COLO668 (cell line): ENCODE measurements around the gene RAB3D.
"Not testable (repeated sequence)": the region's sequence is repeated elsewhere in the genome, so short reads cannot be mapped to it uniquely, and the experiment has no call there.

Experiments
- DNase-seq: peaks from one replicate; lab custom pipeline; 2025; ENCODE audit not compliant: unreplicated experiment; lab: John Stamatoyannopoulos, UW

RAB3D gene

DNA sequence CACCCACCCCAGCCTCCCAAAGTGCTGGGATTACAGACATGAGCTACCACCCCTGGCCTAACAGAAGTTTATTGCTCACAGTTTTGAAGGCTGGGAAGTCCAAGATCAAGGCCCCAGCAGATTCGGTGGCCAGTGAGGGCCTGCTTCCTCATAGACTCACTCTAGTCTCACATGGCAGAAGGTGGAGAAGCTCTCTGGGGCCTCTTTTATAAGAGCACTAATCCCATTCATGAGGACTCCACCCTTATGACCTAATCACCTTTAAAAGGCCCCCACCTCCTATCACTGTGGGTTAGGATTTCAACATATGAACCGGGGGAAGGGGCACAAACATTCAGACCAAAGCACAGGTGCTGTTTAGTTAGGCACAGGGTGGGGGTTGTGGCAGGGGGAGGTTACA lies 28.1 kb upstream of the RAB3D start:
- DNase-seq: no peak

DNA sequence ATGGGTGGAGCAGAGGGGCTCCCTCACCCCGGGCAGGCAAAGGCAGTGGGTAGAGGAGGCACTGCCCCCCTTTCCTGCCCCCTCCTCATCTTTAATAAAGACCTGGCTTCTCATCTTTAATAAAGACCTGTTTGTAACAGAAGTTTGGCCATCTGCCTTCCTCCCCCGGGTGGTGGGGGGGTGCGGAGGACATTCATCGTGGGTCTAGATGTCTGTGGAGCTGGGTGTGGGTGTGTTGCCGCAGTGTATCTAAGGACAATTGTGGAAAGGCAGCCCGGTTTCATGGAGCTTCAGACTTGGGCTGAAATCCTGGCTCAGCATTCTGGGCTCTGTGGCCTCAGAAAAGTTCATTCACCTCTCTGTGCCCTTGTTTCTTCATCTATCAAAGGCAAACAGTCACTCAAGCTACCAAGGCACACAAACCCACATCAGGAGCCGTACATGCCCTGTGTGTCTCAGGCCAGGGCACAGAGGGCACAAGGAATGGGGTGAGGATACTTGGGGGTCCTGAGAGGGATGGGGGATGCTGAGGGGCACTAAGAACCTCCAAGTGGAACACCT lies 26.2 kb upstream of the RAB3D start:
- no peak for DNase-seq

DNA sequence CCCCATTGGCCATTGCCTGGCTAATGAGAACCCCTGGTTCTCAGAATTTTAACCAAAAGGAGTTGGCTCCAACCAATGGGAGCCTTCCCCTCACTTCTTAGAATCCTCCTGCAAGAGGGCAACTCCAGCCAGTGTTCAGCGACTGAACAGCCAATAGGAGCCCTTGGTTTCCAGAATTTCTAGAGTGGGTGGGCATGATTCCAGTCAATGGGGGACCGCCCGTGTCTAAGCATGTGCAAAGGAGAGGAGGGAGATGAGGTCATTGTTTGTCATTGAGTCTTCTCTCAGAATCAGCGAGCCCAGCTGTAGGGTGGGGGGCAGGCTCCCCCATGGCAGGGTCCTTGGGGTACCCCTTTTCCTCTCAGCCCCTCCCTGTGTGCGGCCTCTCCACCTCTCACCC lies 25.5 kb upstream of the RAB3D start:
- no peak for DNase-seq

DNA sequence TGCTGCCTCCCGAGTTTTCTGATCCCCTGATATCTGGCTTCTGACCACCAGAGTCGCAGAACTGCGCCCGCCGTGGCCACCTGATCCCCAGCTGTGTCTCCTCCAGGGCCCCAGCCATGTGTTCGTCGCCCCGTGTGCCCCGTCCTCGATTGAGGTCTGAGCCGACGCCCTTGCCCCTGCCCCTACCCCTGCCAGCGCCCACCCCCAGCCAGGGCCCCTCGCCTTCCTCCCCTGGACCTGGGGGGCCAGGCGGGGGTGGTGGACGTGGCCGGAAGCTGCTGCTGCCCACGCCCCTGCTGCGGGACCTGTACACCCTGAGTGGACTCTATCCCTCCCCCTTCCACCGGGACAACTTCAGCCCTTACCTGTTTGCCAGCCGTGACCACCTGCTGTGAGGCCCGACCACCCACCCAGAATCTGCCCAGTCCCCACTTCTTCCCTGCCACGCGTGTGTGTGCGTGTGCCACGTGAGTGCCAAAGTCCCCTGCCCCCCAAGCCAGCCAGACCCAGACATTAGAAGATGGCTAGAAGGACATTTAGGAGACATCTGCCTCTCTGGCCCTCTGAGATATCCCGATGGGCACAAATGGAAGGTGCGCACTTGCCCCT lies 24.9 kb upstream of the RAB3D start:
- DNase-seq: no peak

DNA sequence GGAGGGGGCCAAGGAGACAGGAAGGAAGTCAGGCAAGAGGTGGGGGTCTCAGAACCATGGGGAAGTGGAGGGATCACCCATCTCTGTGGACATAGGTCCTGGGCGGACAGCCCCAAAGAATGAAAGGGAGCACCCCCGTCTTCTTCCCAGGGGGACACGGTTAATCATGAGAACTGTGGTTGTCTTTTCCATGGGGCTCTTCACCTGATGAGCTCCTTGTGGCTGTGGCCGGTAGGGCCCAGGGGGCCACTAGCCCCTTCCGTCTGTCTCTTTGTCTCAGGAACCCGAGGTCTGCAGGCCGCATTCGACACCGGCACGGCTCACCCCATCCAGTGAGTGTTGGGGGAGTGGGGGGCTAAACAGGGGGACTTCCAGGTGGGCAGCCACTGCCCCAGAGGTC lies 24.4 kb upstream of the RAB3D start:
- no peak for DNase-seq

DNA sequence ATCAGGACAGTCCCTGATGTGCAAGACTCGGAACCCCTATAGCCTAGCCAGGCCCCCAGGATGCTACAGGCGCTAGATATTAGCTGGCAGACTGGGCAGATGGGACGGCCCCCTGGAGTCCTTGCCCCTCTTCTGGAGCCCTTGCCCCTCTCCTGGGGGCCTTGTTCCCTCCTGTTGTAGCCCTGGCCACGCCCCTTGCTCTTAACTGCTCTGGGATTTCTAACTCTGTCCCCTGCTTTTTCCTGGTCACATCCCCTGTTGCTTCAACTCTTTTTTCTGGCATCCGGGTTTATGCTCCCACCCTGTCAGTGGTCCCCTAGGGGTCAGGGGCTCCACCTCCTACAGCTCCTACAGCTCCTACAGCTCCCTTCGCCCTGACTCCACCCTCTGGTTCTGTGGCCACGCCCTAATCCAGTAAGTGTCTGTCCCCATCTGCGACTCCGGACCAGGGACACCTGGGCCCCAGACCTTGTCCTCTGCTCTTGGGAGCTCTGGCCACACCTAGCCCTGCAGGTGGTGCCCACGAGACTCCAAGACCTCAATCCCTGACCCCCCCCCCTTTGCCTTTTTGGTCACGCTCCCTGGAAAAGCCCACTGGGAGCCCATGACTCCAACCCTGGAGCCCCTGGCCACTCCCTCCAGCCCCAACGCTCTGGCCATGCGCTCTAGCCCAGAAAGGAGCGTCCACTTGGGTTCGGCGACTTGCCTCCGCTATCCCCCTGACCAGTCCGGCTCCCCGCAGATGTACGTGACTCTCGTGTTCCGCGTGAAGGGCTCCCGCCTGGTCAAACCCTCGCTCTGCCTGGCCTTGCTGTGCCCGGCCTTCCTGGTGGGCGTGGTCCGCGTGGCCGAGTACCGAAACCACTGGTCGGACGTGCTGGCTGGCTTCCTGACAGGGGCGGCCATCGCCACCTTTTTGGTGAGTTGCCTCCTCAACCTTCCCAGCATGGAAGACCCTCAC lies 22.6 kb upstream of the RAB3D start:
- no peak for DNase-seq

DNA sequence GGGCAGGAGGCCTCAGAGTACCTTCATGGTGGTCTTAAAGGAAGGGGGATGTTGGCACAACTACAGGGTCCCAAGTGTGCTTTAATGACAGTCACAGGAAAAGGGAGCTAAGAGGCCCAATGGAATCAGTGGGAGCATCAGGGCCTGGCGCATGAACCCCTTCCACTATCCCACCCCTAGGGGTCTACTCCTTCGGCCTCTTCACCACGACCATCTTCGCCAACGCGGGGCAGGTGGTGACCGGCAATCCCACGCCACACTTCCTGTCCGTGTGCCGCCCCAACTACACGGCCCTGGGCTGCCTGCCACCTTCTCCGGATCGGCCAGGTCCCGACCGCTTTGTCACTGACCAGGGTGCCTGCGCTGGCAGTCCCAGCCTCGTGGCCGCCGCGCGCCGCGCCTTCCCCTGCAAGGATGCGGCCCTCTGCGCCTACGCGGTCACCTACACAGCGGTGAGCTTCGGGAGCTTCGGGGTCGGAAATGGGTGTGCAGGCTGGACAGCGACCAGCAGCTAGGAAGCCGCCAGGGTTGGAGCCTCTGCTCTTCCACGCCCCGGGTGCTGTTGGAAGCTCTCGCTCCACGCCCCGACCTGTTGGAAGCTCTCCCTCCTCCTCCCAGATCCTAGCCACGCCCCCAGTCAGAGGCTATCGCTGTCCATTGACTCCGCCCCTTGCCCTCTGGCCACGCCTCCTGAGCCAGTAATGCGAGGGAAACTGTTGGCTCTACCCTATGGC lies 21.7 kb upstream of the RAB3D start:
- DNase-seq: peak; percentile 53

DNA sequence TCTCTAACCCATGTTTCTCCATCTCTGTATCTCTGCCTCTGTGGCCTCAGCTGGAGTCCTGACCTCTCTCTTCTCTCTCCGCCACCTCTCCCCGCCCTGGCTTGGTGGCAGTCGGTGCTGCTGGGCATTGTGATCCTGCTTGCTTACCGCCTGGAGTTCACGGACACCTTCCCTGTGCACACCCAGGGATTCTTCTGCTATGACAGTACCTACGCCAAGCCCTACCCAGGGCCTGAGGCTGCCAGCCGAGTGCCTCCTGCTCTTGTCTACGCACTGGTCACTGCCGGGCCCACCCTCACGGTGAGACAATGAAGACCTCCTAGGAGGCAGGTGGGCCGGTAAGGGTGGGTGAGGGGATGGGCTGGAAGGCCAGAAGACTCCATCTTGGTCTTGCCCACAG lies 20.0 kb upstream of the RAB3D start:
- no peak for DNase-seq

DNA sequence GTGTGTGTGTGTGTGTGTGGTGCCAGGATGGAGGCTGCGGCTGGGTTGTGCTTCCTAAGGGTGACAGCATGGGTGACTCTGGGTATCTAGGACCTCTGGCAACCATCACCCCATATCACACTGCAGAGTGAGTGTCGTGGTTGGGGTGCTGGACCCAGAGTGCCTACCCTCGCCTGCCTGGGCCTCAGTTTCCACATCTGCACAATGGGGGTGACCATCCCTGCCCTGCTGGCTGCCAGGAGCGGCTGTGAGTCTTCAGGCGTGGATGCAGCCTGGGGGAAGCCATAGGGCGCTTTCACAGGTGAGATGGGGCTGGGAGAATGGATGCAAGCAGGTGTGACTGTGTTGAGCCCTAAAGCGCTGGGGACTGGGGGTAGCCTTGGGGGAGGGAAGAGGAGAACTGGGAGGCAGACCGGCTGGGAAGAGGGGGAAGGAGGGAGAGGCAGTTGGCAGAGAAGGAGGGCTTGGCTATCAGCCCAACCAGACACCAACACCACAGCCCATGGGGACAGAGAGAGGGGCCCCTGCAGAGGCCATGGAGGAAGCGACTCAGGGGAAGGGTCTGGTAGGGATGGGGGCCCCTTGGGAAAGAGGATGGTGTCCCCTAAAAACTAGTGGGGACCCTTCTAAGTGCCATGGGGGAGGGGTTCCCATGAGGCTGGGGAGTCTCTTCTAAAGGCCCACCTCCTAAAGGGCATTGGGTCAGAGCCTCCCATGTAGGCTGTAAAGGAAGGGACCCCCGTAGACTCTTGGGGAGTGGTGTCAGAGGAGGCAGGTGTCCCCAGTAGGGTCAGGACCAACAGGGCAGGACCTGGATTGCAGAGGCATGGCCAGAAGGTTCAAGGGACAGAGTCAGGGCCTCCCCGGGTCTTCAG lies 17.5 kb upstream of the RAB3D start:
- peak; percentile 32 for DNase-seq

DNA sequence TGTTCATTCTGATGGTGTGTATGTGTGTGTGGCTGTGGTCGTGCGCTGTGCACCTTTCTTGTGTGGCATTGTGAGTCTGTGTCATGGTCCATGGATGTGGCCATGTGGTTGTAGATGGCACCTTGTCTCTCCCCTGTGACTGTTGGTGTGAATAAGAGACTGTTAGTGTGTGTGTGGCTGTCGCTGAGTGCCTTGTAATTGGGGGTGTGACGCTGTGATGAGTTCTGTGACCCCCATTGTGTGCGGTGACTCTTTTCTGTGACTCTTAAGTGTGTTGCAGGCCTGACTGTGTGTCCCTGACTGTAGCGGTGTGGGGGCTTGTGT lies 16.6 kb upstream of the RAB3D start:
- no peak for DNase-seq

DNA sequence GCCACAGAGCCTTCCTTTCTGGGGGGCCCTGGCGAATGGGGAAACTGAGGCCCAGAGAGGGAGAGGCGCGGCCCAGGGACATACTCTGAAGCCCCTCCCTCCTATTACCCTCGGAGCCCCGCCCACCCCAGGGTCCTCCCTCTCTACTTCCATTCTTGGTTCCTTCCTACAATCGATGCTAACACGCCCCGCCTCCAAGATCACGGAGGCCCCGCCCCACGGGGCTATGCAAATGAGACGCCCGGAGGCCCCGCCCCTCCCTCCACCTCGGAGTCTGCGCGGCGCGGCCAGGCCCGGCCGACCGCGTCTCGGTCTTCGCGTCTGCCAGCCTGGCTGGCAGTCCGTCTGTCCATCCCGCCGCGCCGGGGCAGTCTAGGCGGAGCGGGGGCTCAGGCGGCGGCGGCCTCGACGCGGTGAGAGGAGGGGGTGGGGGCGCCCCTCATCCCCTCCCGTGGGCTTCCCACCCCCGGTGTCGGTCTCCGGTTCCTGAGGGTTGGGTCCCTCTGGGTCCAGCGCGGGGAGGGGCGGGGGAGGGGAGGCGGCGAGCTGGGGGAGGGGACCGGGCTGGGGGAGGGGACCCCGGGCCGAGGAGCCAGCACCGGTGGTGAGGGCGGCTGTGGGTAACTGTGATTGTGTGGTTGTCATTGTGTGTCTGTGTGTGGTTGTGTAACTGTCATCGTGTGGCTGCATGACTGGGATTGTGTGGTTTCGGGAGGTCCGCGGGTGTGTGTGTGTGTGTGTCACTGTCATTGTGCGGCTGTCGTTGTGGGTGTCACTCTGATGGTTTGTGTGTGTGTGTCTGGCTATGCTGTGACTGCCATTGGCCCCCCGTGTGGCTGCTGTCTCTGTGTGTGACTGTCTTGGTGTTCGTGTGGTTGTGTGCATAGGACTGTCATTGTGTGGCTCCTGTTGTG lies 16.0 kb upstream of the RAB3D start, which contains the start of gene PLPPR2:
PLPPR2 (plus strand) TSS at position 273 of the 914 bp plus-strand sequence. CDS start 2,242 bp downstream, outside the sequence.
- DNase-seq: peak; percentile 97

DNA sequence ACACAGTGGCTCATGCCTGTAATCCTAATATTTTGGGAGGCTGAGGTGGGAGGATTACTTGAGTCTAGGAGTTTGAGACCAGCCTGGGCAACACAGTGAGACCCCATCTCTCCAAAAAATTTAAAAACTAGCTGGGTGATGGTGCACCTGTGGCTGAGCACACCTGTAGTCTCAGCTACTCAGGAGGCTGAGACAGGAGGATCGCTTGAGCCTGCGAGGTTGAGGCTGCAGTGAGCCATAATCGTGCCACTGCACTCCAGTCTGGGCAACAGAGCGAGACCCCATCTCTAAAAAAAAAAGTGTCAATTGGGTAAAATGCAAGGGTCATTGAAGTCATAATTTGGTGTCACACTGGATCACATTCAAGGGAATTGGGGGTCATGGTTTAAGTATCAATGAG lies 14.6 kb upstream of the RAB3D start:
- DNase-seq: not testable (repeated sequence)

DNA sequence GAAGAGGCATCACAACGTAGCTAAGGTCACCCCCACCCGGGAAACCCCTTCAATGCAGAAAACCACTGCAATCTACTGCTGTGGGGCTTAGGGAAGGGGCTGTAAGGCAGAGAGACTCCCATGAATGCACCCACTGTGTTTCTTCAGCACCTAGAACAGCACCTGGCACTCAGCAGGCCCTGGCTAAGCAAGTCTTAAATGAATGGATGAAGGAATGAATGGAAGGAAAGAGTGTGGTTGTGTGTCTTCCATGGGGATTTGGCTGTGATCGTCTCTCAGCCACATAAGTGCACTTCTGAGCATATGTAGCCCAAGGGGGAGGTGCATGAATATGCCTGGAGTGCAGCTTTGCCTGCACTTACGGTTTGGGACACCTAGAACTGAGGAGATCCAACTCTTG lies 9.7 kb upstream of the RAB3D start:
- no peak for DNase-seq

DNA sequence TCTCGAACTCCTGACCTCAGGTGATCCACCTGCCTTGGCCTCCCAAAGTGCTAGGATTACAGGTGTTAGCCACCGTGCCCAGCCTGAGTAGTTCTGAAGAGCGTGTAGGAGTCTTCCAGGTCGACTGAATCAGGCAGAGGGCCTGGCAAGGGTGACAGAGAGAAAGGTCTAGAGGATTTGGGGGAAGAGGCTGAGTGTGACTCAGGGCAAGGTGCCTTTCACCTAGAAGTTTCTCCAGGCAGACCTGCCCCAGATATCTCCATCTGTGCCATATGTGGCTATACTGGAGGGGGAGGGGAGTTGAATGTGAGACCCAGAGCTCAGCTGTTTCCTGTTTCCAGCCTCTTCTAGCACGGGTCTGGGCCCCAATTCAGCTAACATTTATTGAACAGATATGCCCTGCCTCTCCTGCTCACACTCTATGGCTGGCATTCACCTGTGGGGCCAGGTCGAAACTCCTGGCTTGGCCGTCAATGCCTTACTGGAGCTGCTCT lies 8.1 kb upstream of the RAB3D start:
- no peak for DNase-seq

DNA sequence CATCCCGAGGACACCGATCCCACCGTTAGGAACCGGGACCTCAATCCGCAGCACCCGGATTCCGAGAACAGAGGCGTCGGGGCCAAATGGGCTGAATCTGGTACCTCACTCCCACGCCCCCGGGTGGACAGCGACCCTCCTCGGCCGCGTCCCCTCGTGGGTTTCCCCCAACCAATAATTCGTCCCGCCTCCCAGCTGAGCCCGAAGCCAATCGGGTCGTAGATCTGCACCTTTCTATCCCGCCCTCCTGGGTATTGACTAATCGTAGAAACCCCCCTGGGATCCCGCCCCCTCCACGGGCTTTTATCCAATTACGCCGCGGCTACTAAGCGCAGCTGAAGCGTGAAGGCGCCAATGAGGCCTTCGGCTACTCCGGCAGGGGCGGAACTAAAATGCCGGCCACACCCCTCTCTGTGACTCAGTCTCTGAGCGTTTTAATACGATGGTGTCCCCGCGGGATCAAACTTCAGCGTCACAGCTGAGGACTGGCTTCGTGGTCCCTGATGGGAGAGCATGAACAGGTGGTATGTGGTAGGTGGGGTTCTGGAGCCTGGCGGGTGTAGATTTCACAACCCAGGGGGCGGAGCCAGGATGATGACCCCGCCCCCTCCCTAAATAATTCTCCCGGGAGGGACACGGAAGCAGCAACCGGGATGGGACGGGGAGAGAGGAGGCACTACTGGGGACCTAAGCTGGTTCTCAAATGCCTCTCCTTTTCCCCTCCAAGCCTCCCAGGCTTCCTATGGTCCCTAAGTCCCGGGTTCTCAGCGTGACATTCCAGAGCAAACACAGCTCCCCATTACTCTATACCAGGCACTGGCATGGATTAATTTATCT lies 6.9 kb upstream of the RAB3D start, which contains the start of the genes CCDC159 and TMEM205:
CCDC159 (plus strand) TSS at position 416 of the 837 bp plus-strand sequence; CDS start at position 504, 88 bp downstream.
TMEM205 (minus strand) TSS at position 165 of the 837 bp plus-strand sequence. CDS start 649 bp downstream, outside the sequence.
- DNase-seq: peak; percentile 98

DNA sequence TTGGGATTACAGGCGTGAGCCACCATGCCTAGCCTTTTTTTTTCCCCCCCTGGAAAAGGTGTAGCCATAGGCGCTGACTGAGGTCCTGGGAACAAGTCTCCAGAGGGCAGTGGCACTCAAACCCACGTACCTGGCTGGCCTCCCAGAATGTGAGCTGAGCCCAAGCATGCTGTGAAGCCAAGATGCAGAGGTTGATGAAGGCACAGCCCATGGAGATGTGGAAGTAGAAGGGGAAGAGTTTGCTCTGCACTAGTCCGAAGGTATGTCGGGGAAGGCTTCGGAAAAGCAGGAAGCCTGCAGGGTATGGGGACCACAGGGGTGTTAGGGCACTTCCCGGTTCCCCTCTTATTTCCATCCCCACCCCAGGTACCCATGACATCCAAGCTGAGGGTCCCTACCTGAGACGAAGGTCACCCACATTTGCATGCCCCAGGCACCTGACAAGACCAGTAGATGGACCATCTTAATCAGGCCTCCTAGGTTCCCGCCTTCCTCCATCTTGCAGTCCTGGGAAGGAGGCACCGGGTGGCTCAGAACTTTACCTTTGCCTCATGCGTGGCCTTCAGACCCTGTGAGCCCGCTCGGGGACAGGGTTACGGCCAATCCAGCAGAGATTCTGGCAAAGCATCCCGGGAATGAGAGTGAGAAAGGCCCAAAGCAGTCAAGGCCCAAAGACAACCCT lies 5.8 kb upstream of the RAB3D start:
- peak; percentile 41 for DNase-seq

DNA sequence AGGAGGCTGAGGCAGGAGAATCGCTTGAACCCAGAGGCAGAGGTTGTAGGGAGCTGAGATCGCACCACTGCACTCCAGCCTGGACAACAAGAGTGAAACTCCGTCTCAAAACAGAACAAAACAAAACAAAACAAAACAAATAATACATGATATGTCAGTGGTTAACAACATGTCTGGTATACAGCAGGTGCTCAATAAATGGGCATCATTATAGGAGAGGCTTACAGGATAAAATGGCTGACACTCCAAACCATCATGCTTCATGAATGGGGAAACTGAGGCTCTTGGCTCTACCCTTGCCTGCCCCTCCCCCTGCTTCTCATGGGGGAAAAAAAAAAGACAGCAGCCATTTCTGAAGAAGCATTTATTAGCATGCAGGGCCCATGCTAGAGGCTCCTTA lies 3.0 kb upstream of the RAB3D start:
- no peak for DNase-seq

DNA sequence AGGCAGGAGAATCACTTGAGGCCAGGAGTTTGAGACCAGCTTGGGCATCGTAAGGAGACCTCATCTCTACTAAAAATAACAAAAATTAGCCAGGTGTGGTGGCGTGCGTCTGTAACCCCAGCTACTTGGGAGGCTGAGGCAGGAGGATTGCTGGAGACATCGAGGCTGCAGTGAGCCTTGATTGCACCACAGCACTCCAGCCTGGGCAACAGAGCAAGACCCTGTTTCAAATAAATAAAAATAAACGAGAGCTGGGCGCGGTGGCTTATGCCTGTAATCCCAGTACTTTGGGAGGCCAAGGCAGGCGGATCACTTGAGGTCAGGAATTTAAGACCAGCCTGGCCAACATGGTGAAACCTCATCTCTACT lies 626 bp upstream of the RAB3D start:
- DNase-seq: not testable (repeated sequence)
